Ovary (tissue), 9 donors: ENCODE data around the gene CEBPE. TPM values are rescaled to one million over a fixed set of nuclear protein-coding genes. Genes with fewer than 3 reads are reported as not detected.

Experiments used
- DNase-seq, 5 donors: peaks; one replicate each; pipeline ENCODE4 v3.0.0-alpha.2; 2019 to 2020
- H3K27ac ChIP-seq, 2 donors: fragments of 200-600 bp; one replicate each; pipeline versions ENCODE4 v1.5.1 to v1.8.0; 2019 to 2022
- H3K27me3 ChIP-seq: fragments of 200-600 bp; one replicate; pipeline ENCODE4 v1.8.0; 2022
- H3K36me3 ChIP-seq: fragments of 200-600 bp; sonication (generic); one replicate; pipeline ENCODE4 v1.5.1; 2019
- H3K4me1 ChIP-seq: one replicate; pipeline ENCODE4 v1.8.1; 2013; ENCODE audit warnings: mild to moderate bottlenecking, moderate library complexity; ENCODE audit not compliant: insufficient read depth
- H3K4me3 ChIP-seq: fragments of 200-600 bp; sonication (generic); one replicate; pipeline ENCODE4 v1.5.1; 2017
- H3K9me3 ChIP-seq, 2 donors: fragments of 200-600 bp in 1 of 2; sonication (generic) in 1 of 2; one replicate each; pipeline versions ENCODE4 v1.5.1 to v1.8.1; 2013 to 2019; ENCODE audit warnings: mild to moderate bottlenecking in 1 of 2, moderate library complexity in 1 of 2
- EP300 ChIP-seq: sonication (generic); formaldehyde crosslinking; IDR thresholded peaks from one replicate; pipeline ENCODE4 v1.6.1; 2017; ENCODE audit warnings: antibody characterized with exemption
- POLR2A ChIP-seq: fragments of 450-650 bp; IDR thresholded peaks from one replicate; pipeline ENCODE4 v1.6.1; 2017; ENCODE audit warnings: antibody characterized with exemption, mild to moderate bottlenecking, moderate library complexity
- WGBS, 3 donors: extraction: QIAGEN DNeasy Blood & Tissue Kit in 1 of 3; methylation state at CpG; one replicate each; pipeline versions ENCODE4 v1.1.5 to v1.1.7; 2013 to 2017; 5-methylcytosine and 5-hydroxymethylcytosine counted together
- intact Hi-C, 4 donors: fragments of 100-400 bp; cut with DNase I; formaldehyde crosslinking; loops; one replicate each; pipeline versions ENCODE4 v1.11.0 to v1.15.1; 2022 to 2023
- polyA plus RNA-seq, 2 donors: library from polyadenylated mRNA; stranded (reverse); fragments of 200-250 nt in 1 of 2; fragments of 350-450 nt in 1 of 2; fragmentation: Illumina TruSeq in 1 of 2; extraction: RNeasy Lipid Tissue Mini Kit (QIAGEN cat#74804) in 1 of 2; gene quantifications; one replicate each; pipeline ENCODE4 v1.2.3, GENCODE V29; 2013 to 2014
- total RNA-seq, 7 donors: library from RNA; depleted of rRNA in 2 of 7; stranded (reverse); fragments of >200 nt in 2 of 7; fragmentation: NEBNext Ultra II Directional in 3 of 7; extraction: Animal tissue kit (Norgen Biotek cat#: 25700) in 3 of 7; gene quantifications; one replicate each; pipeline versions ENCODE4 v1.1.0 to v1.2.4, GENCODE V29; 2016 to 2023
- TF ChIP-seq, protein P1 (sequence below), 3 donors: fragments of 450-650 bp in 2 of 3; fragments of 200-600 bp in 1 of 3; IDR thresholded peaks; one replicate each; pipeline versions ENCODE4 v1.5.1 to v1.8.0; 2016 to 2022; ENCODE audit warnings: antibody characterized with exemption in 3 of 3, mild to moderate bottlenecking in 1 of 3
- donor health status: DM: no; HTN: no; CAD: no; lungs with moderate emphysema.
- donor health status: DM: no; HTN: no; CAD: no.
- donor health status: Bipolar disorder and iron deficiency.
- donor health status: DM: yes; HTN: yes; CAD: no.
- donor health status: DM: no; HTN: no; CAD: no.
- donor health status: DM: yes; HTN: yes; CAD: no.

CEBPE gene
- total and polyA plus RNA-seq, 9 donors: 0.04 TPM; not detected in 8

DNA sequence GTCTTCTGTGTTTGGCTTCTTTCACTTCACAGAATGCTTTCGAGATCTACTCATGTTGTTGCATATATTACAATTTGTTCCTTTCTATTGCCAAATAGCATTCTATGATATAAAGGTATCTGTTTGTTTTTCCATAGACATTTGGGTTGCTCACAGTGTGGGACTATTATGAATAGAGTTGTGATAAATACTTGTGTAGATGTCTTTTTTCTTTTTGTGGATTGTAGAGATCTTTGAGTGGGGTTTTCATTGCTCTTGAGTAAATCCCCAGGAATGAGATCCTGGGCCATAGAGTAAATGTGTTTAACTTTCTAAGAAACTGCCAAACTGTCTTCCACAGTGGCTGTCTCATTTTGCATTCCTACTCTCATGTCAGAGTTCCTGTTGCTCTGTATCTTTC, 24.9 kb upstream of the CEBPE start:
- H3K27me3 ChIP-seq: no peaks in the 10 kb centered on the region
- peaks cover 8% of the 10 kb centered on the region for H3K4me1 ChIP-seq
- TF ChIP-seq EP300 (no peak), POLR2A (no peak)
- TF ChIP-seq, protein P1, sequence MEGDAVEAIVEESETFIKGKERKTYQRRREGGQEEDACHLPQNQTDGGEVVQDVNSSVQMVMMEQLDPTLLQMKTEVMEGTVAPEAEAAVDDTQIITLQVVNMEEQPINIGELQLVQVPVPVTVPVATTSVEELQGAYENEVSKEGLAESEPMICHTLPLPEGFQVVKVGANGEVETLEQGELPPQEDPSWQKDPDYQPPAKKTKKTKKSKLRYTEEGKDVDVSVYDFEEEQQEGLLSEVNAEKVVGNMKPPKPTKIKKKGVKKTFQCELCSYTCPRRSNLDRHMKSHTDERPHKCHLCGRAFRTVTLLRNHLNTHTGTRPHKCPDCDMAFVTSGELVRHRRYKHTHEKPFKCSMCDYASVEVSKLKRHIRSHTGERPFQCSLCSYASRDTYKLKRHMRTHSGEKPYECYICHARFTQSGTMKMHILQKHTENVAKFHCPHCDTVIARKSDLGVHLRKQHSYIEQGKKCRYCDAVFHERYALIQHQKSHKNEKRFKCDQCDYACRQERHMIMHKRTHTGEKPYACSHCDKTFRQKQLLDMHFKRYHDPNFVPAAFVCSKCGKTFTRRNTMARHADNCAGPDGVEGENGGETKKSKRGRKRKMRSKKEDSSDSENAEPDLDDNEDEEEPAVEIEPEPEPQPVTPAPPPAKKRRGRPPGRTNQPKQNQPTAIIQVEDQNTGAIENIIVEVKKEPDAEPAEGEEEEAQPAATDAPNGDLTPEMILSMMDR (IDR thresholded peaks at IDR 0.05): no peak
- intact Hi-C loops: no loop called here
- H3K36me3 ChIP-seq: no peaks in the 10 kb centered on the region
- H3K9me3 ChIP-seq: no peaks in the 10 kb centered on the region
- no peak overlapping the region for H3K4me3 ChIP-seq
- 76 to 89% (median 85%) methylated on average over 1 of the region's 1 CpG for WGBS, 3 donors
- H3K27ac ChIP-seq: no peak overlapping the region
- no peak for DNase-seq

DNA sequence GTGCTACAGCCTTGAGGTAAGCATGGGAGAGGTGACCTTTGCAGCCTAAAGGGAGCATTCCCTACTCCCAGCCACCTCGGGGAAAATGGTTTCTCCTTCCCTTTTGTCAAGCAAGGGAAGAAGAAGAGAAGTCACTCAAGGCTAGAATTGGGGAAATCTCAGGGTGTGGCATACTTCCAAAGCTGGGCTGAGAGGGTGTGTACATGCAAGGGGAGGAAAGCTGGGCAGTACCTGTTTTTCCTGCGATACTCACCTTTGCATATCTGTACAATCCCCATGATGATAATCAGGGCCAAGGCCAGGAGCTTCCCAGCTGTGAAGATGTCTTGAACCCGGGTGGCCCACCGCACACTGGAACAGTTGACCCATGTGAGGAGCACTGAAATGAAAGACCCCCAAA, 23.8 kb upstream of the CEBPE start:
- TF ChIP-seq POLR2A: no peak
- TF ChIP-seq EP300: no peak
- TF ChIP-seq, protein P1 (IDR thresholded peaks at IDR 0.05): no peak
- H3K36me3 ChIP-seq: no peaks in the 10 kb centered on the region
- intact Hi-C loops: no loop called here
- no peaks in the 10 kb centered on the region for H3K9me3 ChIP-seq
- H3K27ac ChIP-seq: no peak overlapping the region
- no peak overlapping the region for H3K4me3 ChIP-seq
- 89 to 93% (median 89%) methylated on average over 4 of the region's 4 CpGs for WGBS, 3 donors
- peaks cover 7% of the 10 kb centered on the region for H3K4me1 ChIP-seq
- no peaks in the 10 kb centered on the region for H3K27me3 ChIP-seq
- DNase-seq: peak in 1 of 5 donors; percentile 15

DNA sequence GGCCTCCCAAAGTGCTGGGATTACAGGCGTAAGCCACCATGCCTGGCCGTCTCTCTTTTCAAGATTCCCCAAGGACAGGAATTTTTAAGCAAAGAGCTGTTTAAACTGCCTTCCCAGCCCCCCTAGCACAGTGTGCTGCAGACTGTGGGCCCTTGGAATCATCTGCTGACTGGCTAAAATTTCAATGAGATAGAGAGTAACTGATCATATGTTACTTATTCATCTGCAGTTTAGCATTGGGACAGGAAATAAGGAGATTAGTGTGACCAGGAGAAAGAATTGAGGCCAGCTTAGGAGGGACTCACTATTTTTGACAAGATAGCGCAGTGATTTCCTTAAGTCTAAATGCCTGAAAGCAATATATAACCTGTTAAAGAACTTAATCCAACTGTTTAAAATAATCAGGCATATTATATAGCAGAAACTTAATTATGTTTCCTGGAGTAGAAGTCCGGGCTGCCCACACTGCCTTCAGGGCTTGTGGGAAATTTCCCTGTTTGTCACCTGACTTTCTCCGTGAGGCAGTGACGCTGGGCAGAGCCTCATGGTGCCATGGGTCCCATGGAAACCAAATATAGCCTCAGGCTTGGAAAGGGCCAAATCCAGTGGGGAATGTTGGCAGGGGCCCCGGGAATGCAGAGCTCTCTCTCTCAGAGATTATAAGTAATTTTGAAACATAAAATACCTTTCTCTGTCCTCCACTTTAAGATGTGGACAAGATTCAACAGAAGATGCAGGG, 22.8 kb upstream of the CEBPE start:
- Histone ChIP-seq H3K9me3 (no peaks in the 10 kb centered on the region), H3K27ac (no peak overlapping the region), H3K4me1 (peaks cover 6% of the 10 kb centered on the region), H3K27me3 (no peaks in the 10 kb centered on the region), H3K4me3 (no peak overlapping the region), H3K36me3 (no peaks in the 10 kb centered on the region)
- DNase-seq: peak in 4 of 5 donors; percentile 53 to 81 (median 62)
- intact Hi-C loops: no loop called here
- TF ChIP-seq EP300: peak; percentile 53
- TF ChIP-seq, protein P1 (IDR thresholded peaks at IDR 0.05): no peak
- WGBS, 3 donors: 48 to 52% (median 48%) methylated on average over 7 of the region's 7 CpGs

DNA sequence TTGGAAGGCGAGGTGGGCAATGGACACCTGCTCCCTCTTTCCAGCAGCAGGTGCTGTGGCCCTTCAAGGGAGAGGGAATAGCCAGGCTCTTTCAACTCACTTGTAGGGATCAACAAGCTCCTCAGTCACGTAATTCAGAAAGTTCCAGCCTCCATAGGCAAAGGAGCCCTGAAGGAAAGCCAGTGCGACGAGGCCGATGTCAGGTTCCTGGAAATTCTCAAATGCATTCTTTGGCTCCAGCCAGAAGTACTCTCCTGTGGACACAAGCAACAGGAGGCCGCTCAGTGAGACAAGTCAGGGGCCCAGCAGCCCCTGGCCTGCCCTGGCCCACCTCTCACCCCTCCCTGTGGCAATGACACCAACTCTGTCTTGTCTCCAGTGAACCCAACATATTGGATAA, 21.3 kb upstream of the CEBPE start:
- Histone ChIP-seq H3K4me3 (no peak overlapping the region), H3K27ac (no peak overlapping the region)

More for the DNA sequence above, 21.3 kb upstream of the CEBPE start:
- 87 to 91% (median 90%) methylated on average over 6 of the region's 6 CpGs for WGBS, 3 donors
- intact Hi-C loops: no loop called here
- Histone ChIP-seq H3K9me3 (no peaks in the 10 kb centered on the region), H3K27me3 (no peaks in the 10 kb centered on the region), H3K4me1 (peaks cover 6% of the 10 kb centered on the region), H3K36me3 (no peaks in the 10 kb centered on the region)
- TF ChIP-seq, protein P1 (IDR thresholded peaks at IDR 0.05): no peak
- no peak for TF ChIP-seq POLR2A
- no peak for TF ChIP-seq EP300
- no peak for DNase-seq
